GM04504 (cell line): ENCODE data around the gene HS6ST2.

Experiments
- DNase-seq: peaks from one replicate; pipeline ENCODE4 v3.0.0-alpha.2; 2012; ENCODE audit warnings: low read depth

HS6ST2 gene

GRCh38 chrX:132742246-132742645 is 216.2 kb downstream of the HS6ST2 start:
- no peak for DNase-seq

- DNase-seq = no peak
Observed at GRCh38 chrX:132741689-132742088, 216.7 kb downstream of the HS6ST2 start.

- DNase-seq = no peak
Observed at GRCh38 chrX:132740316-132741123, 217.9 kb downstream of the HS6ST2 start.

DNA sequence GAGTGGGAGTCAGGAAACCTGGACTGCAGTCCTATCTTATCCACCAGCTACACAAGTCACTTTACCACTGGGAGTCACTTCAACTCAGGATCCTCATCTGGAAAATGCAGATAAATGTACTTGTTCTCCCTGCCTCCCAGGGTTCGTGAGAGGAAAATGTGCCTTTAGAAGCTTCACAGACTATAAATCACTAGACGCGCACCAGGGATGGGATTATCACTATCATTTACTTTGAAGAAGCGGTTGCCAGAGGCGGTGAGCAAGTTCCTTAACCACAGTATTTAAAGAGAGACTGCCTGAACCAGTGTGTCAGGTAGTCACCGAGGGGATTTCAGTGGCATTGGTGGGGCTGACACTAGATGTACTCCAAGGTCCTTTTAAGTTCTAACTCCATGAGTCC is 219.5 kb downstream of the HS6ST2 start:
- no peak for DNase-seq

DNA sequence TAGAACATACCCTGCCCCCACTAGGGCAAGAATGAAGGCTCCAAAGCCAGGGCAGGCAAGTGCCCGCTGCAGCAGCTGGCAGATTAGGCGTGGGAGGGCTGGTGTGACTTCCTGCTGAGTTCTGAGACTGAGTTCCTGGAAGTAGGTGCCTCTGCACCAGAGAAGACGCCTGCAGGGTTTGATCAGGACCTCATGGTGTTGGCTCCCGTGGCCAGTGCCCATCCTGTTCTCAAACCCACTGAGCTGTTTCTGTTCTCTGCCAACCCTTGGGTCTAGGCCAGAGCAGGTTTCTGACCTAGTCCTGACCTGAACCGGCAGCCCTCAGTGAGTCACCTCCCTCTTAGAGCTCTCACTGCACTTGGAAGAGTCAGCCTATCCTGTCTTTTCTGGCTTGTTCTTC is 220.7 kb downstream of the HS6ST2 start:
- no peak for DNase-seq

GRCh38 chrX:132732236-132732635 is 226.2 kb downstream of the HS6ST2 start:
- DNase-seq = no peak

- no peak for DNase-seq
Observed at GRCh38 chrX:132730726-132731125, 227.7 kb downstream of the HS6ST2 start.

DNA sequence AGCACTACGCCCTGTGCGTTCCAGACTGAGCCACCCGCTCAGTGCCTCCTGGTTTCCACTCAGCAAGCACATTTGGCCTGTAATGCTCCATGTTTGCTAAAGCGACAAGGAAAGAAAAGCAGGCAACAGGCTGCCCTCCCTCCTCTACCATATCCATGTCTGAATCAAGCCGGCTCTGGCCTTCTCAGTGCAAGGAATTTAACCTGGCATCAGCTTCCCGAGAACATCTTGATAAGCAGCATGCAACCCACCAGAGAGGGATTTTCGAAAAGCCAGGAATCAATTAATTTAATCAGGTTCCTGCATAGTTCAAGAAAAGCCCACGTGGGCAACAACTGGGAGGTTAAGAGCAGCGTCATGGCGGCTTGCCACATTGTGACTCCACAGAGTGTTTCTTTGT is 228.2 kb downstream of the HS6ST2 start:
- DNase-seq = no peak

GRCh38 chrX:132728296-132728695 is 230.1 kb downstream of the HS6ST2 start:
- DNase-seq = no peak

GRCh38 chrX:132718431-132718958 is 239.9 kb downstream of the HS6ST2 start:
- DNase-seq = no peak

DNA sequence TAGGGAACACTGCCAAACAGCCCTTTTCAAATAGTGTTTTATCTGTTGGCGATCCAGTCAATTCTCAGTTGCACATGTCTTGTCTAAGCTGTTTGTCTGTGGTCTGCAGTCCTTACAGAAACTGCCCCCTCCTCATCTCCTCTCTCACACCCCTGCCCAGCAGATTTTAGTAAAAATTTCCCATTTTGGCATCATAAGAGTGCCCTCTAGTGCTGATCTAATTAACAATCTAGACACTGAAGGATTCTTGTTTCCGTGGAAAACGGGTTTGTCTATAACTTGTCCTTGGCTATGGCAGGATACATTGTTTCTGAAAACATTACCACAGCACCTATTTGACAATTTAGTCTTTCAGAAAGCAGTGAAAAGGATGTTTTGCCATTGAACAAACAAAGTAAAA is 242.4 kb downstream of the HS6ST2 start:
- DNase-seq = no peak

DNA sequence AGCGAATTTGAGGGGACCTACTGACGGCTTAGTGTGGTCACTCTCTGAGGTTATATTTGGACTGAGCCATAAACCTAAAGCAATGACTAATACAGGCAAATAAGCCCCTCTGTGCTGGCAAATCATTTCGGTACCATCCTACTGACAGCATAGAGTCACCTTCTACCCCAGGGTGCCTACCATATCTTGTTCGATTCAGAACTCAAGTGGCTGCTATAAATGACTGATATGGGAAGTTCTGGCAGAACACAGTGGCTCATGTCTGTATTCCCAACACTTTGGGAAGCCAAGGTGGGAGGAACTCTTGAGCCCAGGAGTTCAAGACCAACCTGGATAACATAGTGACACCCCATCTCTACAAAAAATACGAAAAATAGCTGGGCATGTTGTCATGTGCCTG is 243.5 kb downstream of the HS6ST2 start:
- DNase-seq = no peak

- no peak for DNase-seq
Observed at GRCh38 chrX:132712350-132712749, 246.1 kb downstream of the HS6ST2 start.

DNA sequence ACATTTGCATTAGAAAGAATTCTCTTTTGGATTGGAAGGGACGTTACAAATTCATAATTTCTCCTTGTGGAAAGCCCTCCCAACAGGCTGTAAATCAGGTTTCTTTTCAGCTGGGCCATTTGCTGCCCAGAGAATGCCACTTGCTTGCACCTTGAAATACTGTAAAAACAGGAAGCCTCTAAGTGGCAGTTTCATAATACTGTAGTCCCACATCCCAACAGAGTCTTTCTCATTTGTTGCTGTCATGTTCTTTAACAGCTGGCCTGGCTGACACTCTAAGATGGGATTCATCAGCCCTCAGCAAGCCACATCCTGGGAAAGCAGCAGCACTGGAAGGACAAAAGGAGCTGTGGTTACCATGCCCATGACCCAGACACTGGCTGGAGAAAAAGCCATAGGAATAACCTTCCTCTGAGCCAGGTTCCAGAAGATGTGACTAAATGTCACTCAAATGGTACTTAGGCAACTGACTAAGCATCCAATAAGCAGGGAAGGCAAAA is 247.7 kb downstream of the HS6ST2 start:
- no peak for DNase-seq

- no peak for DNase-seq
Observed at GRCh38 chrX:132708529-132708928, 249.9 kb downstream of the HS6ST2 start.

GRCh38 chrX:132704769-132705168 is 253.7 kb downstream of the HS6ST2 start:
- DNase-seq = no peak

DNA sequence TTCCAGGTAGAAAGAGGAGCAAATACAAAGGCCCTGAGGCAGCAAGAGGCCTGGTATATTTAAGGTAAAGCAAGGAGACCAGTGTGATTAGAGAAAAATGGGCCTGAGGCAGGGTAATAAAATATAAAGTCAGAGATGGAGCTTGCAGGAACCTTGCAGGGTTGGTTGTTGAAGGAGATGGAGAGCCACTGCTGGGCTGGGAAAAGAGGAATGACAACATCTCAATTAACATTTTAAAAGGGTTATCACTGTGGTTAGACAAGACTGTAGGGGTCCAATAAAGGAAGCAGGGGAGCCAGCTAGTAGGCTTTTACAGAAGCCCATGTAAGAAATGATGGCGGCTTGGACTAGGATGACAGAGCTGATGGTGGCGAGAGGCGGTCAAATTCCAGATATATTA is 264.0 kb downstream of the HS6ST2 start:
- DNase-seq = no peak

DNA sequence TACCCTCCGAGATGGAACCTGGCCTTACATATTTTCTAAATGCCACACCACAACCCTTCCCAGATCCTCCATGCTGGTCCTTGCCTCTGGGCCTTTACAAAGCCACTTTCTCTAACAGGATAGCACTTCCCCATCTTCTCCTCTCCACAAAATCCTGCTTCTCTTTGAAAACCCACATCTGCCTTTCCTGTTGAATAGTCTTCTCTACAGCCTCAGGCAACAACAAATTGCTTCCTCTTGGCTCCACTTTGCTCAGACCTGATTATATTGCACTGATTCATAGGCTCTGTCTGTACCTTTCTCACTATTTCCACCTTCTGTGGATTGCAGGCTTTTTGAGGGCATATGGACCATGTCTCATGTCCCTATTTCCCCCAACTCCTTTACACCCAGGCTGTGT is 265.9 kb downstream of the HS6ST2 start:
- no peak for DNase-seq

- no peak for DNase-seq
Observed at GRCh38 chrX:132692066-132692465, 266.4 kb downstream of the HS6ST2 start.

GRCh38 chrX:132689612-132690563 is 268.5 kb downstream of the HS6ST2 start:
- DNase-seq = no peak

- no peak for DNase-seq
Observed at GRCh38 chrX:132685276-132685675, 273.2 kb downstream of the HS6ST2 start.

GRCh38 chrX:132677233-132677716 is 281.2 kb downstream of the HS6ST2 start:
- no peak for DNase-seq
